ENCODE results near the gene SLC39A11.
"Not testable (repeated sequence)": the region's sequence is repeated elsewhere in the genome, so short reads cannot be mapped to it uniquely, and the experiment has no call there.

The SLC39A11 gene

GRCh38 chr17:73069841-73070240 is 22.6 kb downstream of the SLC39A11 start:
- DNase-seq, result no peak

GRCh38 chr17:73069164-73069770 is 23.2 kb downstream of the SLC39A11 start:
- DNase-seq, result no peak

GRCh38 chr17:73068322-73069153 is 23.9 kb downstream of the SLC39A11 start:
- DNase-seq, result no peak

- not testable (repeated sequence) for DNase-seq
Measured at GRCh38 chr17:73067699-73068098, 24.8 kb downstream of the SLC39A11 start.

GRCh38 chr17:73067075-73067474 is 25.4 kb downstream of the SLC39A11 start:
- no peak for DNase-seq

GRCh38 chr17:73066148-73066884 is 26.2 kb downstream of the SLC39A11 start:
- DNase-seq, result no peak

- no peak for DNase-seq
Measured at GRCh38 chr17:73065376-73065775, 27.1 kb downstream of the SLC39A11 start.

GRCh38 chr17:73064084-73064938 is 28.2 kb downstream of the SLC39A11 start:
- DNase-seq, result peak; percentile 56

- DNase-seq, result no peak
Measured at GRCh38 chr17:73062726-73063125, 29.8 kb downstream of the SLC39A11 start.

- no peak for DNase-seq
Measured at GRCh38 chr17:73061161-73061560, 31.3 kb downstream of the SLC39A11 start.

GRCh38 chr17:73060721-73061120 is 31.8 kb downstream of the SLC39A11 start:
- no peak for DNase-seq

GRCh38 chr17:73059713-73060112 is 32.8 kb downstream of the SLC39A11 start:
- not testable (repeated sequence) for DNase-seq

GRCh38 chr17:73058022-73058421 is 34.5 kb downstream of the SLC39A11 start:
- DNase-seq, result no peak

- DNase-seq, result no peak
Measured at GRCh38 chr17:73057196-73057595, 35.3 kb downstream of the SLC39A11 start.

- DNase-seq, result no peak
Measured at GRCh38 chr17:73052923-73053322, 39.6 kb downstream of the SLC39A11 start.

GRCh38 chr17:73050797-73051196 is 41.7 kb downstream of the SLC39A11 start:
- no peak for DNase-seq

GRCh38 chr17:73048170-73048569 is 44.3 kb downstream of the SLC39A11 start:
- no peak for DNase-seq

GRCh38 chr17:73045724-73046123 is 46.8 kb downstream of the SLC39A11 start:
- no peak for DNase-seq

- DNase-seq, result no peak
Measured at GRCh38 chr17:73043686-73044581, 48.6 kb downstream of the SLC39A11 start.

GRCh38 chr17:73042809-73043685 is 49.4 kb downstream of the SLC39A11 start:
- peak; percentile 56 for DNase-seq

GRCh38 chr17:73042225-73042624 is 50.3 kb downstream of the SLC39A11 start:
- no peak for DNase-seq
